GM19463 (cell line): ENCODE measurements around the gene BTBD19.
"Not testable (repeated sequence)": the region's sequence is repeated elsewhere in the genome, so short reads cannot be mapped to it uniquely, and the experiment has no call there.

Experiments used
- ATAC-seq: cut with Tn5 transposase; IDR thresholded peaks from one replicate; pipeline ENCODE4 v1.9.1; 2021; ENCODE audit warnings: mild to moderate bottlenecking, moderate library complexity; ENCODE audit not compliant: unreplicated experiment

BTBD19 gene

DNA sequence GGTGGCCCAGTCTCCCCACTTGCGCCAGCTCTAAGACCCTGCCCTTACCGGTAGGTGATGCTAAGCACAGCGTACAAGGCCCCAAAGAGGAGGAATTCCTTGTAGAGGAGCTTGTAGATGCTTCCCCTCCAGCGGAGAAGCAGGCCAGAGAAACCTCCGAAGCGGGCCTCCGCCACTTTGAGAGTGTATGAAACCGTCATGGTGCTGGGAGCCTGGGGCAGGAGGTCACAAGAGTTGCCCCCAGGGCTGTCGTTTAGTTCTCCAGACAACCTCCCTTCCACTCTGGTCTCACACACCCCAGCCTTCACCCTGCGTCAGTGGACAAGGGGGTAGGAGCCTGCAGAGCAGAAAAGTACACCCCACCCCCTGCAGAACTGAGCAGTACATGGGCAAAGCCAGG, 20.8 kb upstream of the BTBD19 start:
- ATAC-seq, result no peak

DNA sequence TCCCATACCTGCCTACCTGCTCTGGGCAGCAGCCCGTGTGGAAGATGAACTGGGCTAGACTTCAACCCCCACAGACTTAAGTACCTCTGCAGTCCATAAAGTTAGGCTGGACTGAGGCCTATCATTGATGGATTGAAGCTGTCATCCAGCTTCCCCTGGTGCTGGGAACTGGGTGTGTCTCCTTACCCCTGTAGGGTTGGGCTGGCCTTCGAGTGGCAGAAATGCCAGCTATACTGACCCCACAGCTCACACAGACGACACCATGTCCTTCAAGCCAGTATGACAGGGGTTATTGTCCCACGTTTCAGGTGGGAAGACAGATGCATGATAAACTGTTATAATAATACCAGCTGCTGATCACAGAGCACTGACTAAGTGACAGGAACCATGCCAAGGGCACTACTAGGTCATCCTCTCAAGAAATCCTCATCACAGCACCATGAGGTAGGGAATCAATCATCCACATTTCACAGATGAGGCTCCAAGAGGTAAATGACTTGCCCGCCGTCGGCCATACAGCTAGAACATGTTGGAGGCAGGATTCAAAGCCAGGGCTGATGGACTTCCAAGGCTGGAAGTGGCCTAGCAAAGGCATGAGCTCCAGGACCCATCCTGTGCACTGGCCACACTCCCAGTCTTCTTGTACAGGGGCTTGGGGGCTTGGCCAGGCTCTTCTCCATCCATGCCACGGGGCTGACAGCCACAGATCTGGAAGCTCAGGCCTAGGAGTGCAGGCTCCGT, 20.0 kb upstream of the BTBD19 start, which contains the start of gene BEST4:
TSS of gene BEST4 (minus strand) at position 51 of the 741 bp plus-strand sequence. CDS start 465 bp downstream, outside the sequence.
- no peak for ATAC-seq

DNA sequence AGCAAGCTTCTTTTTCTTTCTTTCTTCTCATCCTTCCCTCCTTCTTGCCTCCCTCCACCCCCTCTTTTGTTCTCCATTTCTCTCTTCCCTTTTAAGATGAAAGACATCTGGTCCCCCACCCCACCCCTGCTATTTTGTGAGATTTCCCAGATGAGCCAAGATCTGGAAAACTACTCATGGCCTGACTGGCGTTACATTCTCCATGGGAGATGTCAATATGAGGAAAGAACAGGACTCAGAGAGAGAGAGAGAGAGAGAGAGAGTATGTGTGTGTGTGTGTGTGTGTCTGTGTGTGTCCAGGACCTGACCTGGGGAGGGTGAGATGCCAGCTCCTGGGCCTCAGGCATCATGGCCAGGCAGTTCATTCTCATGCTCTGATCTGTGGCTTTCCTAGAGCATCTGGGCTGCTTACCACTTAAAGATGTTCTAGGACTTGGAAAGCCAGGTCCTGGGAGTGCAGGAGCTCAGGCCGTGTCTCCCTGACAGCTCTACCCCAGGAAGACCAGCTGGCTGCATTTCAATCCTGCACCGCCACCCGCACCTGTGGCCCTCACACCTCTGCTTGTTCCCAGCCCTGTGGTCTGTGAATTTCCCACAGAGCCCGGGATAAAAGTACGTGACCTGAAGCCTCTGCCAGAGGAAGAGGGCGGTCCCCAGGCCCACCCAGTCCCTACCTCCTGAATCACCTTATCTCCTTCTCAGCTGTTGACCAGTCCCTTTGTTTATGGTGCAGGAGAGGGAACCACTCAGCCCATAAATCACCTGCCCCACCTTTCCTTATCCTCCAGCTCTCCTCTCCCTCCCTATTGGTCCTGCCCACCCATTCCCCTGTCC, 17.1 kb upstream of the BTBD19 start:
- ATAC-seq, result no peak

DNA sequence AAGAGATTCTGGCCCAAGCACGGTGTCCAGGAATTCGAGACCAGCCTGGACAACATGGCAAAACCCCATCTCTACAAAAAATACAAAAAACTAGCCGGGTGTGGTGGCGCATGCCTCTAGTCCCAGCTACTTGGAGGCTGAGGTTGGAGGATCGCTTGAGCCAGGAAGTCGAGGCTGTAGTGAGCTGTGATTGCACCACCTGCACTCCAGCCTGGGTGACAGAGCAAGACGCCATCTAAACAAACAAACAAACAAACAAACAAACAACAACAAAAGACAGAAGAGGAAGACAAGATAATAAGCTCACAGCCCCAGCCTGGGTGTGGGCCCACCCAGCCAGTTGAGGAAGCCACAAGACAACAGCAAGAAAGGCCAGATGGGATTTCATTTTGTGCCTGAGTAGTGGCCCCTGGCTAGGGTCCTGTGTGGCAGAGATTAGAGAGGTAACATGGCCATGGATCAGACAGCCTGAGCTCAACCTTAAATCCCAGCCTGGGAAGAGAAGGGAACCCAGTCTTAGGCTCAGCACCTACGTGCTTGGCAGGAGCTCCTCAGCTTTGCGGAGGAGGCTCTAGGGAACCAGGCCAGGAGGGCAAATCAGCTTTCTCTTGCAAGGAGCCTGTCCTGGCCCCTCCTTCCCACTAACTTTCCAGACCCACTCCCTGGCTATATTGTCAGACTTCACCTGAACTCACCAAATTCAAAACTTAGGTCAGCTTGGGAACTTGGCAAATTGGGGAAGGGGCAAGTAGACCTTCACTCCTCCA, 15.4 kb upstream of the BTBD19 start:
- ATAC-seq, result no peak

DNA sequence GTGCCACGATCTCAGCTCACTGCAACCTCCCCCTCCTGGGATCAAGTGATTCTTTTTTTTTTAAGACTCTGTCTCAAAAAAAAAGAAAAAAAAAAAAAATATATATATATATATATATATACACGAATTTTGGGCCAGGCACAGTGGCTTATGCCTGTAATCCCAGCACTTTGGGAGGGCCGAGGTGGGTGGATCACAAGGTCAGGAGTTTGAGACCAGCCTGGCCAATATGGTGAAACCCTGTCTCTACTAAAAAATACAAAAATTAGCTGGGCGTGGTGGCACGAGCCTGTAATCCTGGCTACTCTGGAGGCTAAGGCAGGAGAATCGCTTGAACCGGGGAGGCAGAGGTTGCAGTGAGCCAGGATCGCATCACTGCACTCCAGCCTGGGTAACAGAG, 10.4 kb upstream of the BTBD19 start:
- not testable (repeated sequence) for ATAC-seq

DNA sequence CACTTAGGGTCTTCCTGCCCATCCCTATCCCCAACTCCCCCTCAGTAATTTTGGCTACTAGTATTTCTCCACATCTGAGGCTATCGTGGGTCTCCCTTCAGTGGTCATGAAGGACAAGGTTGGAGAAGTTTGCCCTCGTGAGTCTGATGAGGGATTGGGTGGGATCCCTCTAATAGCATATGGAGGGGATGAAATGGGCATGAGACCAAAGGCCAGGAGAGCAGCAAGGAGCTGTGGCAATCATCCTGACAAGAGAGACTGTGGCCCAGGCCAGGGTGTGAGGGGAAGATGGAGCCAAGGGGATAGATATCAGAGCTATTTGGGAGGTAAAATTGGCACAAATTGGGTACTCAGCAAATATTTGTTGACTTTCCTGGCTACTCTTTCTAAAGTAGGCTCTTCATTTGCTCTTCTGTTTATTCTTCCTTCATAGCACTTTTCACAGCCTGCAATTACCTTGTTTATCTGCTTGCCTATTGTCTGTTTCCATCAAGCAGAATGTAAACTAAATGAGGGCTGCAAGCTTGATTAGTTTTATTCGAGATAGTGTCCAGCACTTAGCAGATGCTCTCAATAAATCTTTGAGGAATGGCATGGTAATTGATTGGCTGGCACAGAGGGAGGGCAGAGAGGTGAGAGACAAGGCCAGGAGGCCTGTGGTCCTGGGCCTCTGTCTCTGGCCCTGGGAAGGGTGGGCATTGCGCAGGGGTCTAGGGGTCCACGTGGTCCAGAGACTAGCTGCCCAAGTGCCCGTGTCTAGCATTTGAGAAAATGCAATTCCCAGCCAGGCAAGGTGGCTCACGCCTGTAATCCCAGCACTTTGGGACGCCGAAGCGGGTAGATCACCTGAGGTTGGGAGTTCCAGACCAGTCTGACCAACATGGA, 9.6 kb upstream of the BTBD19 start:
- no peak for ATAC-seq

DNA sequence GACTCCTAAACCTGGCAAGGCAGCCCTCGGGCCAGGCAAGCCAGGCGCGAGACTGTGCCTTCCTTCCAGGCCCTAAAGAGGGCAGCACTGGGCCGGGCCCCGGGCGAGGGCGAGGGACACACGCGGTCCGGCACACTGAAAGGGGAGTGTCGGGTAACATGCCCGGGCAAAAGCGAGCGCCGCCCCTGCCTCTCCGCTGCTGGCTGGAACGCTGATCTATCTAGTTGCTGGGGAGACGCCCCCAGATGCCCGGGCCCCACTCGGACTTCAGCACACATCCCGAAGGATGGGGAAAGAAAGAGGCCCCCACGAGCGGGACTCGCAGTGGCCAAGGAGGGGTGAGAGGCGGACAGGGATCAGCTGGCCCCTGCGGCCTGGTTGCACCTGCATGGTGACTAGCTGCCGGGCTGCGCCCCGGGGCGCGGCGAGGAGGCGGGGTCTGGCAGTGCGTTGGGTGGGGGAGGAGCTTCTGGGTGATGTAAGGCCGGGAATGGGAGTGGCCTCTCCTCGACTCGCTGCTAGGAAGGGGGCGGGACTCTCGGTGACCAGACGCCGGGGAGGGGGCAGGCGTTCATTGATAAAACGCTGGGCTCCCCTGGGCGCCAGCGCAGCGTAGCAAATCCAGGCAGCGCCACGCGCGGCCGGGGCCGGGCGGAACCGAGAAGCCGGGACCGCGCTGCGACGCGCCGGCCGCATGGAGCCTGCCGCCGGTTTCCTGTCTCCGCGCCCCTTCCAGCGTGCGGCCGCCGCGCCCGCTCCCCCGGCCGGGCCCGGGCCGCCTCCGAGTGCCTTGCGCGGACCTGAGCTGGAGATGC, 8.3 kb upstream of the BTBD19 start, which contains the start of gene PLK3:
TSS of gene PLK3 (plus strand) at position 608 of the 815 bp plus-strand sequence. CDS start at position 695, 87 bp downstream.
- peak; percentile 80 for ATAC-seq

DNA sequence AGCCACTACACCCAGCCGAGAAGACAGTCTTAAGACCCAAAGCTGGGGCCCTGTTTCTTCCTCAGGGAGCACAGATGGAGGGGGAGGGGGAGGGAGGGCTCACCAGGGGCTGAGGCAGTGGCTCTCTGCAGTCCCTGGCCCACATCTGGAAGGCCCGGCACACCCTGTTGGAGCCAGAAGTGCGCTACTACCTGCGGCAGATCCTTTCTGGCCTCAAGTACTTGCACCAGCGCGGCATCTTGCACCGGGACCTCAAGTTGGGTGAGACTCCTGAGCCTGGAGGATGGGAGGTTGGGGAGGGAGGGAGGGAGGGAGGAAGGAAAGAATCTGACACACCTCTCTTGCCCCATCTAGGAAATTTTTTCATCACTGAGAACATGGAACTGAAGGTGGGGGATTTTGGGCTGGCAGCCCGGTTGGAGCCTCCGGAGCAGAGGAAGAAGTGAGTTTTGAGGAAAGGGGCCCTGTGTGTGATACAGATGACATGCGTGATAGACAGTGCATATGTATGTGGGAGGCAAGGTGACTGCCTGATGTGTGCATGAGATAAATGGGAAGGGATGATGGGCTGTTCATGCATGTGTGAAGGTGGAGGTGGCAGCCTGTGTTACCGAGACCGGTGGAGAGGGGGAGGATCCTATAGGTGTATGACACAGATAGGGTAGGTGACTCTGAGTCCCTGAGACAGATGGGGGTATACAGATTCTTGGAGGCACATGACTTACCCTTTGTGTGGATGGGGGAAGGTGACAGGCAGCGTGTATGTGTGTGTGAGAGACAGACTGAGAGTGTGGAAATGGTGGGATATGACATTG, 6.6 kb upstream of the BTBD19 start:
- ATAC-seq, result no peak

DNA sequence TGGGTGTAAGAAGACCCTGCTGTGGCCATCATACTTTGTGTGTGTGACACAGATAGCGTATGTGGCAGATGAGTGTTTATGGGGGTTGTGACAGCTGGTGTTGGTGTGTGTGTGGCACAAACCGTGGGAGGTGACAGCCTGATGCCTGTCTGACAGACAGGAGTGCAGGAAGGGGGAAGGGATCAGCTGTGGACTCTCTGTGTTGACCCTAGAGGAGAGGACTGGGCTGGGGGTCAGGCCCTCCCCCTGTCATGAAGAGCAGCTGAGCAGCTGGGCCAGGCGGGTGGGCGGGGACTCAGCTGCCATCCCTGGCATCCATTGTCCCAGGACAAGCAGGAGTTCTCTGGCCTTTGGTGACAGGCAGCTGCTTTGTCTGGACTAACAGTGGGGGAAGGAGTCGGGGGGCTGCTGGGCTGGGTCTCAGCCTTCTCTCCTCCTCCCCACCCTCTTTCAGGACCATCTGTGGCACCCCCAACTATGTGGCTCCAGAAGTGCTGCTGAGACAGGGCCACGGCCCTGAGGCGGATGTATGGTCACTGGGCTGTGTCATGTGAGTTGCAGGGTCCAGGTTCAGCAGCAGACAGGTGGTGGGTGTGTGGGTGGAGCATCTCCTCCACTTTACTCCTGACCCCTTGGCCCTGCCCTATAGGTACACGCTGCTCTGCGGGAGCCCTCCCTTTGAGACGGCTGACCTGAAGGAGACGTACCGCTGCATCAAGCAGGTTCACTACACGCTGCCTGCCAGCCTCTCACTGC, 5.8 kb upstream of the BTBD19 start:
- no peak for ATAC-seq

DNA sequence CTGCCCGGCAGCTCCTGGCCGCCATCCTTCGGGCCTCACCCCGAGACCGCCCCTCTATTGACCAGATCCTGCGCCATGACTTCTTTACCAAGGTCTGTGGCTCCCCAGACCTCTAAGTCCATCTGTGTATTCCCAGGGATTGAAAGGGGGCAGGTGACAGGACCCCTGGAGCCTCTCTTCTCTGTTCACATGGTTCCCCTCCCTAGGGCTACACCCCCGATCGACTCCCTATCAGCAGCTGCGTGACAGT, 5.3 kb upstream of the BTBD19 start:
- ATAC-seq, result no peak

DNA sequence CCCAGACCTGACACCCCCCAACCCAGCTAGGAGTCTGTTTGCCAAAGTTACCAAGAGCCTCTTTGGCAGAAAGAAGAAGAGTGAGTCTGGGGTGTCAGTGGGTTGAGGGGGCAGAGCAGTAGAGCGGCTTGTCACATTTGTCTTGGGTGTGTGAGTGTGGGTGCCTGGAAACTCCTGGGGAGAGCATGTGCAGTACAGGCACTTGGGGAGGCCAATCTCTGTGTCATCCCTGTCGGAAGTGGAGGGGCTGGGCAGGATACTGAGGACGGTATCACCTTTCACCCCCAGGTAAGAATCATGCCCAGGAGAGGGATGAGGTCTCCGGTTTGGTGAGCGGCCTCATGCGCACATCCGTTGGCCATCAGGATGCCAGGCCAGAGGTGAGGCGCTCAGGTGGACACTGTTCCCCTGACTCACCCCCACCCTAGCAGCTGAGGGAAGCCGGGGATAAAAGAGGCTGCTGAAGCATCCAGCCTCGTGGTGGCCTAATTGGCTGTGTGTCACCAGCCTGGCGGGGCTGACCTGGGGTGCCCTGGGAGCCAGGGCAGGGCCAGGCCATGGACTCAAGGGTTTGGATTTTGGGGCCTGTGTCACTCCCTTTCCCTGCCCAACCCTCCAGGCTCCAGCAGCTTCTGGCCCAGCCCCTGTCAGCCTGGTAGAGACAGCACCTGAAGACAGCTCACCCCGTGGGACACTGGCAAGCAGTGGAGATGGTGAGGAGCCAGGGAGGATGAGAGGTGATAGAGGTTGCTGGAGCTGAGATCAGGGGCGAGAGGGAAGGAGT, 4.8 kb upstream of the BTBD19 start:
- no peak for ATAC-seq

DNA sequence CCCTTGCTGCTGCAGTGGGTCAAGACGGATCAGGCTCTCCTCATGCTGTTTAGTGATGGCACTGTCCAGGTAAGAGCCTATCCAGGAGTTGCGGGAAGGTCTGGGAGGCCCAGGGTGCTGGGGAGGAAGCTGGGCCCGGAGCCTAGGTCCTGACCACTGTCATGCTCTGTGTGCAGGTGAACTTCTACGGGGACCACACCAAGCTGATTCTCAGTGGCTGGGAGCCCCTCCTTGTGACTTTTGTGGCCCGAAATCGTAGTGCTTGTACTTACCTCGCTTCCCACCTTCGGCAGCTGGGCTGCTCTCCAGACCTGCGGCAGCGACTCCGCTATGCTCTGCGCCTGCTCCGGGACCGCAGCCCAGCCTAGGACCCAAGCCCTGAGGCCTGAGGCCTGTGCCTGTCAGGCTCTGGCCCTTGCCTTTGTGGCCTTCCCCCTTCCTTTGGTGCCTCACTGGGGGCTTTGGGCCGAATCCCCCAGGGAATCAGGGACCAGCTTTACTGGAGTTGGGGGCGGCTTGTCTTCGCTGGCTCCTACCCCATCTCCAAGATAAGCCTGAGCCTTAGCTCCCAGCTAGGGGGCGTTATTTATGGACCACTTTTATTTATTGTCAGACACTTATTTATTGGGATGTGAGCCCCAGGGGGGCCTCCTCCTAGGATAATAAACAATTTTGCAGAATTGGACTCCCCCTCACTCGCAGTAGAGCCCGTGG, 2.9 kb upstream of the BTBD19 start:
- ATAC-seq, result no peak

DNA sequence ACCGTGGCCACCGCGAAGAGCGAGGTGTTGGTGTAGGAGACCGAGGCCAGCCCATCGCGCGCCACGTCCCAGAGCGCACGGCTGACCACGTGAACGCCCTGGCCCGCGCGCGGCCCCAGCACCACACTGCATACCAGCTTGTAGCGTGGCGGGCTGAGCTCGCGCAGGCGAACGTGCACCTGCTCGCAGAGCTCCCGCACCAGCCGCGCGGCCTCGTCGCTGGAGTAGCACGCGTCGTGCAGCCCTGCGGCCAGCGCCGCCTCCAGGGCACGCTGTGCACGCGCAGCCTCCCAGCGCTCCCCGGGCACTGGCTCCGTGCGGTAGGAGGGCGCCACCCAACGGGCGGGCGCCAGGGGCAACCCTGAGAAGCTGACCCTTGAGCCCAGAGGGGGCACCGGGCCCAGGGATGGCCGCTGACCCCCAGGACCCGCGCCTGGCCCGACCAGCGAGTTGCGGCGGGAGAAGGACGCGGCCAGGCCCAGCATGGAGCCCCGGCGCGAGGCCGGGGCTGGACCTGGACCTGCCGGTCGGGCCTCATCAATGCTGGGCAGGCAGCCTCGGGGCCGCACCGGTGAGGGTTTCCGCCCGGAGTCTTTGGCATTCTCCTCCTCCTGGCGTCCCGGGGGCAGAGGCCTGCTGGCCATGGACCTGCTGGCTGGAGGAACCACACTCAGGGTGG, 2.2 kb upstream of the BTBD19 start:
- no peak for ATAC-seq

DNA sequence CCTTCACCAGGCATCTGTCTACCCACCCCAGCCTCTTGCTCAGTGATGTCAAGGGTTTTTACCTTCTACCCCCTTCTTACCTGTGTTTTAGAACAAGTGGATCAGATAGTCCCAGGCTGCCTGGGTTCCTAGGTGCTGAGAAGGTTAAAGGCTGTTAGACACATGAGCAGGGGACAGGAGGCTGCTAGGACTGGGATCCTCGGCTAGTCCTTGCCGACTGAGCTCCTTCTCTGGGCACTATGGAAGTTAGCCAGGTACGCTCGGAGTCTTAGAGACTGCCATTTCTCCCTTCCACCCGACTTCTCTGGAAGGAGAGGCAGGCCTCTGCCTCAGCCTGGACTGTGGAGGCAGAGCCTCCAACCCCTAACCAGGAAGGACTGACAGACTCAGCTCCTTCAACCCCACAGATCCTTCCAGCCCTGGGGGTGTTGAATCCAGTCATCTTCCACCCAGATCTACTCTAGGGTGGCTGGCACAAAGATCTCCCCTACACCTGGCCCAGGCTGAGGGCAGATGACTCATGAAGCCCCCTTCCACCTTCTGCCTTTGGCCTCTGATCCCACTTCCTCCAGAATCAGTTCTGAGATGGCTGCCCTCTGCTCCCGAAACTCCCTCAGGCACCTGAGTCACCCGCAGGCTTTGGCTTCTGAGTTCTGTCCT, 1.5 kb upstream of the BTBD19 start, which contains the start of gene DYNLT4:
TSS of gene DYNLT4 (minus strand) at position 648 of the 660 bp plus-strand sequence. CDS start 683 bp downstream, outside the sequence.
- ATAC-seq, result no peak

DNA sequence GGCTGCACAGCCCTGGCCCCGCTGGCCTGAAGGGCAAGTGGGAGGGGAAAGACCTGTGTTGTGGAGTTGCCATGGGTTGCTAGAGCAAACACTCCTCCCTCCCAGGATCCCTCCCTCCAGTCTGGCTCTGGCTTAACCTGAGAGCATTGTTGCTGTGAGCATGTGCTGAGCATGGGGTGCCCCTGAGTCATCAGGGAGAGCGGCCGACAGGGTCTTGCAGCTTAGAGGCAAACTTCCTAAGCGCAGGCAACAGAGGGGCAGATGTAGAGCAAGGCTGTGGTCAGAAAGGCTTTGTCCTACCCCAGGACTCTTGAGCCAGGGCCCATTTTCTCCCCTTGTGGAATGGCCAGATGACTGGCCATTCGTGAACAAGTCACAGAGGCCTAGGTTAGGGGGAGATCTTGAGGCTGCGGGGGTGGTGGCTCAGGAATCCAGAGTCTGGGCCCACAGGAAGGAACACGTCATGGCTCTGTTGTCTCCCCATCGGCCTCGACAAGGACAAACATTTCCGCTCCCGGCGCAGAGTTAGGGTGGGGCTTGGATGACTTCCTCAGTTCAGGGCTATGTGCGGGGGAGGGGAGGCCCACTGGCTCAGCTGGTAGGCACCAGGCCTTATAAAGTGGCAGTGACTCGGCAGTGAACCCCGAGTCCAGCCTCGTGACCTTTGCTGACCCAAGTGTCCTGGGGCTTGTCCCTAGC, 810 bp upstream of the BTBD19 start:
- peak; percentile 34 for ATAC-seq
